ENCODE results near the gene RBM22. TPM values are rescaled to one million over a fixed set of nuclear protein-coding genes. Genes with fewer than 3 reads are reported as not detected.

The RBM22 gene
- total RNA-seq, 1 experiment from 2014 or later = 61.4 TPM

DNA sequence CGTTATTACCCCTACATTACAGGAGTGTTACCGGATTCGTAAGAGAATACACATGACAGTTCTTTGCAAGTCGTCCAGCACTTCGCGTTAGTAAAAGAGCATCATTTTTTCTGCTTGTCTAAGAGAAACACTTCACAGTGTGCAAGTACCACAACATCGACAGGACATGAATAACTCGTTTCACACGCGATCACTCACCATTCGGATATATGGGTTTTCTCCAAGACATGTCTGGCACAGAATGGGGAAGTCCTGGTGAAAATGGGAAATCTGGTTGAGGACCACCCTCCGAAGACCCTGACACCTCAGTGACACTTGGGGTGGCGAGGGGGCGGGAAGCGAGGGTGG lies 642 bp downstream of the RBM22 start (continued):
- TF ChIP-seq REST (IDR thresholded peaks at IDR 0.05; ENCODE audit: low read depth) (no peak), YY1 (IDR thresholded peaks at IDR 0.05; ENCODE audit: extremely low read depth, insufficient replicate concordance, low read depth, low read length) (no peak), EZH2phosphoT487 (IDR thresholded peaks at IDR 0.05; ENCODE audit: borderline replicate concordance) (no peak), SRF (IDR thresholded peaks at IDR 0.05; ENCODE audit: low read depth) (no peak), POLR2AphosphoS5 (IDR thresholded peaks at IDR 0.05; ENCODE audit: low read depth, low read length) (no peak)

GRCh38 chr5:150694612-150695011 lies 6.2 kb downstream of the RBM22 start:
- ATAC-seq = no peak
- ChIA-PET POLR2A (no interaction called here), CTCF (no interaction called here)
- TF ChIP-seq CBX3 (IDR thresholded peaks at IDR 0.05; ENCODE audit: low read depth) (no peak), POLR2AphosphoS5 (IDR thresholded peaks at IDR 0.05; ENCODE audit: low read depth, low read length) (no peak), ZBTB33 (IDR thresholded peaks at IDR 0.05; ENCODE audit: extremely low read depth, insufficient replicate concordance, low read length) (no peak), YY1 (IDR thresholded peaks at IDR 0.05; ENCODE audit: extremely low read depth, insufficient replicate concordance, low read depth, low read length) (no peak), ATF3 (IDR thresholded peaks at IDR 0.05) (no peak), ELF1 (IDR thresholded peaks at IDR 0.05; ENCODE audit: borderline replicate concordance, low read depth) (no peak), SP1 (IDR thresholded peaks at IDR 0.05; ENCODE audit: low read depth) (no peak), MAX (IDR thresholded peaks at IDR 0.05) (no peak), RAD21 (IDR thresholded peaks at IDR 0.05; ENCODE audit: low read depth) (no peak), TCF7L2 (IDR thresholded peaks at IDR 0.05; ENCODE audit: borderline replicate concordance, extremely low read depth, insufficient read depth, insufficient read length) (no peak), FOSL1 (IDR thresholded peaks at IDR 0.05; ENCODE audit: low read depth) (no peak), POLR2A (IDR thresholded peaks at IDR 0.05; ENCODE audit: borderline replicate concordance, extremely low read depth, insufficient read depth, insufficient read length) (no peak)
- TF ChIP-seq, protein P1, sequence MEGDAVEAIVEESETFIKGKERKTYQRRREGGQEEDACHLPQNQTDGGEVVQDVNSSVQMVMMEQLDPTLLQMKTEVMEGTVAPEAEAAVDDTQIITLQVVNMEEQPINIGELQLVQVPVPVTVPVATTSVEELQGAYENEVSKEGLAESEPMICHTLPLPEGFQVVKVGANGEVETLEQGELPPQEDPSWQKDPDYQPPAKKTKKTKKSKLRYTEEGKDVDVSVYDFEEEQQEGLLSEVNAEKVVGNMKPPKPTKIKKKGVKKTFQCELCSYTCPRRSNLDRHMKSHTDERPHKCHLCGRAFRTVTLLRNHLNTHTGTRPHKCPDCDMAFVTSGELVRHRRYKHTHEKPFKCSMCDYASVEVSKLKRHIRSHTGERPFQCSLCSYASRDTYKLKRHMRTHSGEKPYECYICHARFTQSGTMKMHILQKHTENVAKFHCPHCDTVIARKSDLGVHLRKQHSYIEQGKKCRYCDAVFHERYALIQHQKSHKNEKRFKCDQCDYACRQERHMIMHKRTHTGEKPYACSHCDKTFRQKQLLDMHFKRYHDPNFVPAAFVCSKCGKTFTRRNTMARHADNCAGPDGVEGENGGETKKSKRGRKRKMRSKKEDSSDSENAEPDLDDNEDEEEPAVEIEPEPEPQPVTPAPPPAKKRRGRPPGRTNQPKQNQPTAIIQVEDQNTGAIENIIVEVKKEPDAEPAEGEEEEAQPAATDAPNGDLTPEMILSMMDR (IDR thresholded peaks at IDR 0.05 in 2 of 3, conservative IDR thresholded peaks at IDR 0.05 in 1 of 3; ENCODE audit: borderline replicate concordance in 1 of 3, insufficient read depth in 1 of 3, low read depth in 2 of 3, low read length in 2 of 3) = no peak

More at GRCh38 chr5:150694612-150695011, 6.2 kb downstream of the RBM22 start:
- Histone ChIP-seq H3K27me3 (ENCODE audit: insufficient read depth, low read length) (no peaks in the 10 kb centered on the region), H4K20me1 (ENCODE audit: insufficient read depth) (no peaks in the 10 kb centered on the region), H3K4me2 (ENCODE audit: low read length) (no peak overlapping the region), H3K9me3 (ENCODE audit: control insufficient read depth in 1 of 2, insufficient read depth in 1 of 2, low read depth in 1 of 2, low read length in 2 of 2) (no peaks in the 10 kb centered on the region), H3K4me1 (ENCODE audit: control insufficient read depth in 1 of 2, insufficient read depth in 2 of 2, low read length in 2 of 2) (peaks cover 2 to 3% of the 10 kb centered on the region in 2 experiments; a peak in 3 of 4 replicates), H3K9ac (ENCODE audit: low read length) (no peak overlapping the region), H3K79me2 (ENCODE audit: insufficient read depth, low read length) (peaks cover 22% of the 10 kb centered on the region), H3K9me2 (ENCODE audit: insufficient read depth) (no peaks in the 10 kb centered on the region), H3K4me3 (replicated peaks in 1 of 2; ENCODE audit: low read depth in 1 of 2, low read length in 2 of 2) (no peak overlapping the region), H3K36me3 (ENCODE audit: control insufficient read depth in 1 of 2, insufficient read depth in 2 of 2, low read length in 2 of 2) (peaks cover 63 to 80% of the 10 kb centered on the region in 2 experiments), H2AFZ (ENCODE audit: low read depth, low read length, poor library complexity, severe bottlenecking) (no peak overlapping the region), H3K27ac (ENCODE audit: low read depth, low read length) (no peak overlapping the region)
- BruUV-seq (replicated peaks) = no TSS peak
- RAD21 ChIA-PET (ENCODE audit: low non-redundant PET in 1 of 2, low total read pairs in 2 of 2, uncharacterized antibody in 2 of 2, unreplicated experiment in 2 of 2) = no interaction called here
- intact Hi-C loops (cut with micrococcal nuclease) = no loop called here
- DNase-seq (ENCODE audit: low read depth, low spot score) = no peak
